IPS DF 6.9 (cell line): ENCODE results near the gene PRR13.

ENCODE experiments used
- DNase-seq: peaks from one replicate; pipeline ENCODE4 v3.0.0-alpha.2; 2013; ENCODE audit warnings: low read depth, low spot score
- H3K27ac ChIP-seq: one replicate; pipeline ENCODE4 v1.5.1; 2013; ENCODE audit warnings: low read length, control low read depth
- H3K27me3 ChIP-seq: 2 replicates; pipeline ENCODE4 v1.6.1; 2013; ENCODE audit warnings: mild to moderate bottlenecking, low read length; ENCODE audit not compliant: control insufficient read depth, insufficient read depth
- H3K36me3 ChIP-seq: 2 replicates; pipeline ENCODE4 v1.6.1; 2013; ENCODE audit warnings: low read length; ENCODE audit not compliant: control insufficient read depth, insufficient read depth
- H3K4me1 ChIP-seq: 2 replicates; pipeline ENCODE4 v1.6.1; 2013; ENCODE audit warnings: low read length; ENCODE audit not compliant: control insufficient read depth, insufficient read depth
- H3K4me3 ChIP-seq: 2 replicates; pipeline ENCODE4 v1.5.1; 2013; ENCODE audit warnings: mild to moderate bottlenecking, low read length
- H3K9me3 ChIP-seq: 2 replicates; pipeline ENCODE4 v1.6.1; 2013; ENCODE audit warnings: low read length, inconsistent platforms; ENCODE audit not compliant: control insufficient read depth, insufficient read depth
- WGBS: extraction: QIAGEN DNeasy Blood & Tissue Kit; methylation state at CpG from one replicate; pipeline ENCODE4 v1.1.7; 2013; ENCODE audit warnings: mixed read lengths, missing lambda C conversion rate; ENCODE audit not compliant: insufficient read length, insufficient coverage; 5-methylcytosine and 5-hydroxymethylcytosine counted together

The PRR13 gene

DNA sequence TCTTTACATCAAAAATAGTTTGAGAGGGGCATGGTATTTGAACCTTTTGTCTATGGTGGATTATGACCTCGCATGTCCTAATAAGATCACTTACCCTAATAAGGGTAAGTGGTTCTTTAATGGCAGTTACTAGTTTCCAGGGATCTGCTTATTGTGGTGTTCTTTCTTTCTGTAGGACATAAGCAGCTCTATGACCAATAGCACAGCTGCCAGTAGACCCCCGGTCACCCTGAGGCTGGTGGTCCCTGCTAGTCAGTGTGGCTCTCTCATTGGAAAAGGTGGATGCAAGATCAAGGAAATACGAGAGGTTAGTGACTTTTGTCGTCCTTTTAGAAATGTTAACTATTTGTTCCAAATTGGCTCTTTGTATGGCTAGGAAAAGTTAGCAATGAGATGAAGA is 17.6 kb downstream of the PRR13 start:
- Histone ChIP-seq H3K27ac (no peak overlapping the region), H3K36me3 (peaks cover 66% of the 10 kb centered on the region), H3K27me3 (no peaks in the 10 kb centered on the region), H3K4me3 (no peak overlapping the region), H3K4me1 (no peaks in the 10 kb centered on the region), H3K9me3 (no peaks in the 10 kb centered on the region)
- no CpG with 5 or more reads among the region's 4 CpGs for WGBS
- no peak for DNase-seq

DNA sequence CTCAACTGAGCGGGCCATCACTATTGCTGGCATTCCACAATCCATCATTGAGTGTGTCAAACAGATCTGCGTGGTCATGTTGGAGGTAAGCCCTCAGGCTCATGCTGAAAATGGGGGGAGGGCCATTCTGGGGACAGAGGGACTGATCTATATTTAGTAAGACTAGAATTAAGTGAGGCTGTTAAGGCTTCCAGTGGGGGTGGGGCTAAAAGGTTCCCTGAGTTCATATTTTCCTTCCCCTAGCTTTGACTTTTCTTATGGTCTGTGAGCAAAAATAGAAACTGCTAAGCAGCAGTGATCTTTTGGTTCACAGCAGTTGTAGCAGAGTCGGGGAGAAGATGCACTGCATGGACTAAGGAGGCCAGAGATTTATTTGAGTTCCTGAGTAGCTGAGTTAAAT is 19.5 kb downstream of the PRR13 start:
- WGBS, result no CpG with 5 or more reads among the region's 3 CpGs
- no peaks in the 10 kb centered on the region for H3K27me3 ChIP-seq
- no peak overlapping the region for H3K27ac ChIP-seq
- H3K4me1 ChIP-seq, result no peaks in the 10 kb centered on the region
- no peak for DNase-seq
- H3K36me3 ChIP-seq, result peaks cover 68% of the 10 kb centered on the region
- H3K4me3 ChIP-seq, result no peak overlapping the region
- no peaks in the 10 kb centered on the region for H3K9me3 ChIP-seq

DNA sequence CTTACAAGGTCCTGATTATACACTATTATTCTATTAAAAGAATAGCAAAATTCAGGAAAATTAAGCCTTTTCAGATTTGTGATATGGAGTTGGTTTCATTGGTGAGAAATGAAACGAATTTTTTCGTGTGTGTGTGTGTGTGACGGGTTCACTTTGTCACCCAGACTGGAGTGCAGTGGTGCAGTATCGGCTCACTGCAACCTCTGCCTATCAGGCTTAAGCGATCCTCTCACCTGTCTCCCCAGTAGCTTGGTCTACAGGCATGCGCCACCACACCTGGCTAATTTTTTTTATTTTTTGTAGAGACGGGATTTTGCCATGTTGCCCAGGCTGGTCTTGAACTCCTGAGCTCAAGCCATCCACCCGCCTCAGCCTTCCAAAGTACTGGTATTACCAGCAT is 20.1 kb downstream of the PRR13 start:
- WGBS, result 100% methylated on average over 2 of the region's 8 CpGs
- H3K36me3 ChIP-seq, result peaks cover 71% of the 10 kb centered on the region

DNA sequence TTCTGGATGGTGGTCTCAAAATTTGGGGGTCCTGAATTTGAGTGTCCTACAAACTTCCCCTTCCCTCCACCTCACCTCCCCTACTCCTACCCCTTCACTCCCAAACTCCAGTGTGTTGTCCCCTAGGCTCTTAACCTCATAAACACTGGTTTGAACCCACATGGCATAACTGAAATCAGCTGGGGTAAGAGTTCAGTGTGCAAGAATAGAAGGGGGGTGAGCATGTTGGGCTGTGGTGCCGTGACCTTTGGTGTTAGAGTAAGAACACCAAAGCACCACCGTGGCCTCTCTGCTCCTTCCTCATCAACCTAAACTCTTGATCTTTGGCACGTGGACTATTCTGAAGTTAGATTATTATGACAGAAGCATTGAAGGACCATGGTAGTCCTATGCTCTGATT is 21.4 kb downstream of the PRR13 start:
- H3K27me3 ChIP-seq, result no peaks in the 10 kb centered on the region
- no CpG with 5 or more reads among the region's 3 CpGs for WGBS
- no peaks in the 10 kb centered on the region for H3K4me1 ChIP-seq
- peaks cover 70% of the 10 kb centered on the region for H3K36me3 ChIP-seq
- no peak overlapping the region for H3K4me3 ChIP-seq
- DNase-seq, result no peak
- H3K27ac ChIP-seq, result no peak overlapping the region
- H3K9me3 ChIP-seq, result no peaks in the 10 kb centered on the region

More for the DNA sequence above, 20.1 kb downstream of the PRR13 start:
- Histone ChIP-seq H3K27me3 (no peaks in the 10 kb centered on the region), H3K4me1 (no peaks in the 10 kb centered on the region), H3K4me3 (no peak overlapping the region), H3K27ac (no peak overlapping the region), H3K9me3 (no peaks in the 10 kb centered on the region)
- DNase-seq, result no peak

DNA sequence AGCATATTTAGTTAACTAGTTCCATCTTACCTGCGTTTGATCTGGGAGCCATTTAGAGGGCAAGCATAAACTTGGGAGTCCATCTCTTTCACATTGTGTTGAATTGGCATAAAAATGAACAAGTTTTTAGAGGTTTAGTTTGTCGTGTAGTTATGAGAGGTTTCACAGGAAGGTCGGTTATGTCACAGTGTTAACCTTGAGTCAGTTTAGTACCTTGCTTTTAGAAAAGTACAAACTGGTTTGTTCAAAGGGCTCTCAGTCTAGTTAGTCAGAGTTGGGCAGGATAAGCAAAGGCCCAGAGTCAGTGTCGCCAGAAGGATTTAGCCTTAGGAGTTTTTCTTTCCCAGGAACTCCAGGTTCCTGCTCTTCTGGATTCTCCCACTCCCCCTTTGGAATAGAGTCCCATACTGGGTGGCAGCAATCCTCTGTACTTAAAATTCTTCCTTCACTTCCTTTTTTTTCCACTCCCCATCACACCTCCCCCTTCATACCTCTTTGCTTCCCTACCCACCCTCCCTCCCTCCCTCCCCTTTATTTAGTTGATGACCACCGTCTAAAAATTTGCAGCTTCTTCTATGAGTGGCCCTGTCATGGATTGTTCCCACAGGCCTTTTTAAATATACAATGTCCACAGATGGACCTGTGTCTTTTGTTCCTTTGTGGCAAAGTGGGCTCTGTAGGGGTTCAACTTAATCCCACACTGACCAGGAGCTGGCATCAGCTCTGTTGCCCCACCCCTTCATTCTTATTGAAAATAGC is 22.4 kb downstream of the PRR13 start:
- no peak overlapping the region for H3K27ac ChIP-seq
- H3K9me3 ChIP-seq, result no peaks in the 10 kb centered on the region
- DNase-seq, result no peak
- 100% methylated on average over 2 of the region's 5 CpGs for WGBS
- H3K27me3 ChIP-seq, result no peaks in the 10 kb centered on the region
- no peaks in the 10 kb centered on the region for H3K4me1 ChIP-seq
- H3K4me3 ChIP-seq, result no peak overlapping the region
- H3K36me3 ChIP-seq, result peaks cover 72% of the 10 kb centered on the region

DNA sequence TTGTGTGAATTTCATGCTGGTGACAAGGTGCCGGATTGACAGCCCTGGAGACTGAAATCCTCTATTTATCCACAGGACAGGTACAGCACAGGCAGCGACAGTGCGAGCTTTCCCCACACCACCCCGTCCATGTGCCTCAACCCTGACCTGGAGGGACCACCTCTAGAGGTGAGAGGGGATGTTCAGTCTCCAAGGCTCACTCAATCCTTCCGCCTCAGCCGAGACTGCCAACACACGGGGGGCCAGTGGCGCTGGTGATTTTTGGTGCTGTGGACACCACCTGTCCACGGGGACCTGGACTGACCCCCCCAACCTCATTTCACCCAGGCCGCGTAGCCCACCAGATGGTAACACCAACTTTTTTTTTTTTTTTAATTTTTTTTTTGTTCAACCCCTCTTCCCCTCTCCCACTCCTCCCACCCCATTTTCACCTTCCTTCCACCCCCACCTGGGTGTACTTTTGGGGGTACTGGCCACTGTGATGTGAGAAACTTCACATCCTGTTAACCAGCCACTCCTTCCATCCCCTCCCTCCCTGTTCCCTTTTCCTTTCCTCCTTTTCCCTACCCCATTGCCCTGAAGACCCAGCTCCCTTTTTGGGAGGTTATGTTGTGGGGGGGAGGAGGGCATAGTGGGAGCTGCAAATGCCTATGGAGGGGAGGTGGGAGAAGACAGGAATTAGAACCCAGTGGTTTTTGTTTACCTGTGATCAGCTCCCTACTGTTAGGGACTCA is 23.3 kb downstream of the PRR13 start:
- Histone ChIP-seq H3K4me1 (no peaks in the 10 kb centered on the region), H3K36me3 (peaks cover 70% of the 10 kb centered on the region), H3K27me3 (no peaks in the 10 kb centered on the region), H3K9me3 (no peaks in the 10 kb centered on the region), H3K27ac (no peak overlapping the region), H3K4me3 (no peak overlapping the region)
- no peak for DNase-seq
- WGBS, result no CpG with 5 or more reads among the region's 11 CpGs

DNA sequence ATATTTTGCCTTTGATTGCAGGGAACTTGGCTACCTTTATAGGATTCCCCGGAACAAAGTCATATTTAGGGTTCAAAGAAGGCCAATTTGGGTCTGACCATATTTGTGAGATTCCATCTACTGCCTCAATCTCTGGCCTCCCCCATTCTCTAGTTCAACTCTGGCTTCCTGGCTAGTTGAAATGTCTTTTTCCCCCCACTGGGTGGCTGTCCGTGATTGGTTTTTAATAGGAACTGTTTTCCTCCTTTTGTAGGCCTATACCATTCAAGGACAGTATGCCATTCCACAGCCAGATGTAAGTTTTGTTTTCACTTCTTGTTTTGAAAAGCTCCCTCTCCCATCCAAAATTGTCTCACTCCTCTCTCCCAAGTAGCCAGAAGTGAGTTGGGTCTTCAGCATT is 24.1 kb downstream of the PRR13 start:
- Histone ChIP-seq H3K9me3 (no peaks in the 10 kb centered on the region), H3K27ac (no peak overlapping the region), H3K27me3 (no peaks in the 10 kb centered on the region), H3K4me1 (no peaks in the 10 kb centered on the region), H3K36me3 (peaks cover 66% of the 10 kb centered on the region), H3K4me3 (no peak overlapping the region)
- no CpG with 5 or more reads among the region's 2 CpGs for WGBS
- no peak for DNase-seq

DNA sequence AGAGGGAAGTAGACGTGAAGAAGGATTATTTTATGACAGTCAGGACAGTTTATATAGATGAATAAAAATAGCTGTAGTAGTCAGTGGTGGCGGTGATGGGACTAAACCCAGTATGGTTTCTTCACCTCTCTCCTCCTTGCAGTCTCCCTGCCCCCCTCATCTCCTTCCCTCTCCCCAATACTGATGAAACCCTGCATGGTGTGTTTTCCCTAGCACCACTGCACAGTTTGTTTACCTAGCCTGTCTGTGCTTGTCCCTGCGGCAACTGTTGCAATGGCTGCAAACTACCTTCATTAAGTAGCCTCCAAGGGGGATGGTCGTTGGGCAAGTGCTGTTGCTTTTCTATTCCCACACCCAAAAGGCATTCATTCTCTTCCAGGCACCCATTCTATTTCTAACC is 25.1 kb downstream of the PRR13 start:
- Histone ChIP-seq H3K4me3 (no peak overlapping the region), H3K4me1 (no peaks in the 10 kb centered on the region), H3K27ac (no peak overlapping the region), H3K27me3 (no peaks in the 10 kb centered on the region), H3K9me3 (no peaks in the 10 kb centered on the region), H3K36me3 (peaks cover 61% of the 10 kb centered on the region)
- WGBS, result 100% methylated on average over 1 of the region's 4 CpGs
- no peak for DNase-seq

DNA sequence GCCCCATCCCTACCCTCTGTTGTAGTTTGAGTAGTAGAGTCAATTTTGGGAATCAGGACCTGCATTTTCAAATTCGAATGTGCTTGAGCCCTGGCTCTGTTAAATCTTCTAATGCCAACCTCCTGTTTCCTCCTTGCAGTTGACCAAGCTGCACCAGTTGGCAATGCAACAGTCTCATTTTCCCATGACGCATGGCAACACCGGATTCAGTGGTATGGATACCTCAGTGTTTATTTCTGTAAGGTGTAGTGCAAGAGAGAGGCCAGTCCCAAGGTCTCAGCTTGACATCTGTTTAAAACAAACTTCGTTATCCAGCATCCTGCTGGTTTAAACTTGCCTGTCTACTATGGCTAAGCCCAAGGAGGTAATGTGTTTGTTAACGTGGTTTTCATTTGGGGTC is 25.5 kb downstream of the PRR13 start:
- WGBS, result no CpG with 5 or more reads among the region's 5 CpGs
- H3K9me3 ChIP-seq, result no peaks in the 10 kb centered on the region
- H3K4me1 ChIP-seq, result no peaks in the 10 kb centered on the region
- H3K36me3 ChIP-seq, result peaks cover 62% of the 10 kb centered on the region
- no peak overlapping the region for H3K27ac ChIP-seq
- DNase-seq, result no peak
- no peaks in the 10 kb centered on the region for H3K27me3 ChIP-seq
- H3K4me3 ChIP-seq, result no peak overlapping the region

DNA sequence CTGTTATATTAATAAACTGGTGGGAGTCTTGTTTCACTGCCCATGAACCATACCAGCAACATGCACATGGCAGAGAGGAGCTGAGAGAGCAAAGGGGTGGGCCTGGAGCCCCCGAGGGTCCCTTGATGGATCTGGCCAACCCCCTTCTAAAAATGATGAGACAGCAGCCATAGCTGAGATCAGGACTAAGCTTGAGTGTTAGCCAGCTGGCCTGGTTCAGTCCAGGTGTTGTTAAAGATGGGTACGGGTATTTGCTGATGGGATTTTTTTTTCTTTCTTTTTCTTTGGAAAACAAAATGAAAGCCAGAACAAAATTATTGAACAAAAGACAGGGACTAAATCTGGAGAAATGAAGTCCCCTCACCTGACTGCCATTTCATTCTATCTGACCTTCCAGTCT is 26.3 kb downstream of the PRR13 start:
- no peak overlapping the region for H3K27ac ChIP-seq
- no CpG with 5 or more reads among the region's 2 CpGs for WGBS
- no peaks in the 10 kb centered on the region for H3K9me3 ChIP-seq
- DNase-seq, result no peak
- no peak overlapping the region for H3K4me3 ChIP-seq
- no peaks in the 10 kb centered on the region for H3K4me1 ChIP-seq
- H3K36me3 ChIP-seq, result peaks cover 57% of the 10 kb centered on the region
- H3K27me3 ChIP-seq, result no peaks in the 10 kb centered on the region

DNA sequence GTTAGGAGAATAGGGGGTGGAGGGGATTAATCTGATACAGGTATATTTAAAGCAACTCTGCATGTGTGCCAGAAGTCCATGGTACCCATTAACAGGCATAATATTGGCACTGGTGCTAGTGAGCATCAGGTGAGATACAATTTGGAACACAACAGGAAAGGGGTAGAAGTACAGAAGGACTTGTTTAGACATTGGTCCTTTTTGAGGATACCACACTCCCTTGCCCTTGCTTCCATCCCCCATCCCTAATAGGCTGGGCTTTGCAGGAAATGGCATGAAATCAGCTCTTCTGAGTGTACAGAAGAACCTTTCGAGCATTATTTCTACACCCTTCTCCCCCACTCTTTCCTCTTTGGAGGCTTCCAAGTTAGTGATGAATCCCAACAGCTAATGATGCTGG is 26.7 kb downstream of the PRR13 start:
- no peak for DNase-seq
- Histone ChIP-seq H3K9me3 (no peaks in the 10 kb centered on the region), H3K4me1 (no peaks in the 10 kb centered on the region), H3K36me3 (peaks cover 55% of the 10 kb centered on the region), H3K4me3 (no peak overlapping the region), H3K27ac (no peak overlapping the region), H3K27me3 (no peaks in the 10 kb centered on the region)
- no CpG with 5 or more reads among the region's 1 CpG for WGBS
